GM23338 (cell line): Measurements from ENCODE around the gene STK36. TPM values are rescaled to one million over a fixed set of nuclear protein-coding genes. Genes with fewer than 3 reads are reported as not detected.

Source experiments
- ATAC-seq: fragments of 200-7000 bp; cut with Tn5 transposase; 3 replicates; pipeline ENCODE4 v1.9.1; 2020
- DNase-seq: peaks from one replicate; pipeline ENCODE4 v3.0.0-alpha.2; 2015; ENCODE audit warnings: low spot score
- H2AFZ ChIP-seq: fragments of 200-600 bp; sonication (generic); 2 replicates; pipeline ENCODE4 v1.8.0; 2016; ENCODE audit warnings: antibody characterized with exemption, mild to moderate bottlenecking, moderate library complexity
- H3F3A ChIP-seq: fragments of 200-600 bp; sonication (generic); replicated peaks from 2 replicates; pipeline ENCODE4 v1.8.0; 2017; ENCODE audit warnings: antibody characterized with exemption, mixed run types, low read depth
- H3K27ac ChIP-seq: fragments of 200-600 bp; sonication (generic); 2 replicates; pipeline ENCODE4 v1.6.1; 2016; ENCODE audit warnings: low read depth
- H3K27me3 ChIP-seq: fragments of 200-600 bp; sonication (generic); 2 replicates; pipeline ENCODE4 v1.8.0; 2016; ENCODE audit warnings: mild to moderate bottlenecking, mixed run types, moderate library complexity; ENCODE audit not compliant: insufficient read depth
- H3K36me3 ChIP-seq: fragments of 200-600 bp; sonication (generic); 2 replicates; pipeline ENCODE4 v1.8.0; 2016; ENCODE audit warnings: mild to moderate bottlenecking; ENCODE audit not compliant: insufficient read depth
- H3K4me1 ChIP-seq: fragments of 200-600 bp; sonication (generic); 2 replicates; pipeline ENCODE4 v1.8.0; 2016; ENCODE audit warnings: mild to moderate bottlenecking, moderate library complexity; ENCODE audit not compliant: insufficient read depth
- H3K4me2 ChIP-seq: fragments of 200-600 bp; sonication (generic); 2 replicates; pipeline ENCODE4 v1.7.1; 2017; ENCODE audit warnings: mixed run types
- H3K4me3 ChIP-seq: fragments of 200-600 bp; sonication (generic); 2 replicates; pipeline ENCODE4 v1.6.1; 2016; ENCODE audit warnings: mixed run types
- H3K79me2 ChIP-seq: fragments of 200-600 bp; sonication (generic); replicated peaks from 2 replicates; pipeline ENCODE4 v1.8.0; 2017; ENCODE audit warnings: mild to moderate bottlenecking; ENCODE audit not compliant: insufficient read depth
- H3K9me2 ChIP-seq: fragments of 200-600 bp; sonication (generic); 2 replicates; pipeline ENCODE4 v1.8.0; 2017; ENCODE audit not compliant: insufficient read depth
- H4K20me1 ChIP-seq: fragments of 200-600 bp; sonication (generic); replicated peaks from 2 replicates; pipeline ENCODE4 v1.8.0; 2017; ENCODE audit warnings: mild to moderate bottlenecking; ENCODE audit not compliant: insufficient read depth
- H3K27ac Mint-ChIP-seq: 2 replicates; pipeline ENCODE4 v1.8.0; 2020; ENCODE audit warnings: inconsistent platforms, mild to moderate bottlenecking, moderate library complexity, mixed read lengths
- H3K27me3 Mint-ChIP-seq: 3 replicates; pipeline ENCODE4 v1.8.0; 2022; ENCODE audit warnings: low read depth, mild to moderate bottlenecking, moderate library complexity, mixed read lengths, inconsistent platforms; ENCODE audit not compliant: insufficient read depth, poor library complexity
- H3K36me3 Mint-ChIP-seq: 3 replicates; pipeline ENCODE4 v1.8.0; 2021; ENCODE audit warnings: low read depth, mild to moderate bottlenecking, inconsistent platforms, moderate library complexity, mixed read lengths
- H3K4me1 Mint-ChIP-seq: 3 replicates; pipeline ENCODE4 v1.8.0; 2020; ENCODE audit warnings: mild to moderate bottlenecking, inconsistent platforms, mixed read lengths
- H3K4me3 Mint-ChIP-seq: 3 replicates; pipeline ENCODE4 v1.8.0; 2021; ENCODE audit warnings: moderate library complexity, mild to moderate bottlenecking, inconsistent platforms, mixed read lengths
- H3K9me3 Mint-ChIP-seq: 3 replicates; pipeline ENCODE4 v1.8.0; 2020; ENCODE audit warnings: moderate library complexity, mild to moderate bottlenecking, inconsistent platforms, mixed read lengths
- CREB1 ChIP-seq: fragments of 250-450 bp; sonication (Bioruptor Pico); IDR thresholded peaks from 2 replicates; pipeline ENCODE4 v1.5.0; 2020; ENCODE audit warnings: low read depth, mild to moderate bottlenecking, moderate library complexity
- EZH2 ChIP-seq: fragments of 200-600 bp; sonication (generic); IDR thresholded peaks from one replicate; pipeline ENCODE4 v1.8.0; 2017; ENCODE audit warnings: antibody characterized with exemption, mild to moderate bottlenecking, low read depth; ENCODE audit not compliant: unreplicated experiment
- EZH2phosphoT487 ChIP-seq: fragments of 200-600 bp; sonication (generic); IDR thresholded peaks from one replicate; pipeline ENCODE4 v1.8.1; 2018; ENCODE audit warnings: antibody characterized with exemption; ENCODE audit not compliant: unreplicated experiment
- NANOG ChIP-seq: IDR thresholded peaks from 2 replicates; pipeline ENCODE4 v1.6.1; 2016; ENCODE audit warnings: antibody characterized with exemption, borderline replicate concordance
- POLR2AphosphoS5 ChIP-seq: IDR thresholded peaks from 2 replicates; pipeline ENCODE4 v1.6.1; 2016; ENCODE audit warnings: antibody characterized with exemption, low read depth
- STAT1 ChIP-seq: IDR thresholded peaks from one replicate; pipeline ENCODE4 v1.6.1; 2016; ENCODE audit warnings: antibody characterized with exemption; ENCODE audit not compliant: unreplicated experiment
- ZNF114 ChIP-seq: fragments of 250-450 bp; sonication (Bioruptor Pico); IDR thresholded peaks from 2 replicates; pipeline ENCODE4 v1.5.0; 2020; ENCODE audit warnings: mild to moderate bottlenecking, moderate library complexity
- ZNF331 ChIP-seq: fragments of 250-450 bp; sonication (Bioruptor Pico); IDR thresholded peaks from 2 replicates; pipeline ENCODE4 v1.5.0; 2020; ENCODE audit warnings: low read depth, mild to moderate bottlenecking, moderate library complexity
- polyA plus RNA-seq: library from polyadenylated mRNA; unstranded; fragments of >200 nt; fragmentation: Nextera tagmentation; extraction: Ambion mirVana; gene quantifications from 2 replicates; pipeline ENCODE4 v1.2.1, GENCODE V29; 2016
- total RNA-seq: library from RNA; depleted of rRNA; stranded (reverse); fragments of >200 nt; shearing (Covaris generic); gene quantifications from 2 replicates; pipeline ENCODE4 v1.2.3, GENCODE V29; 2014
- TF ChIP-seq, protein P1 (sequence below): fragments of 250-450 bp; sonication (Bioruptor Pico); IDR thresholded peaks from 2 replicates; pipeline ENCODE4 v1.5.0; 2020; ENCODE audit warnings: mild to moderate bottlenecking, moderate library complexity
- TF ChIP-seq, protein P2 (sequence below): IDR thresholded peaks from 2 replicates; pipeline ENCODE4 v1.6.1; 2016; ENCODE audit warnings: antibody characterized with exemption
- TF ChIP-seq, protein P3 (sequence below): IDR thresholded peaks from one replicate; pipeline ENCODE4 v1.6.1; 2018; ENCODE audit warnings: antibody characterized with exemption; ENCODE audit not compliant: unreplicated experiment
- TF ChIP-seq, protein P4 (sequence below), 2 experiments: fragments of 200-600 bp in 1 of 2; sonication (generic) in 1 of 2; conservative IDR thresholded peaks; 2 replicates each; pipeline versions ENCODE4 v1.5.1 to v1.6.1; 2016 to 2017; ENCODE audit warnings: antibody characterized with exemption in 2 of 2, low read depth in 2 of 2, mild to moderate bottlenecking in 2 of 2, moderate library complexity in 1 of 2

The STK36 gene
- total and polyA plus RNA-seq, 2 experiments from 2014 or later, result 21.2 to 26.3 TPM

DNA sequence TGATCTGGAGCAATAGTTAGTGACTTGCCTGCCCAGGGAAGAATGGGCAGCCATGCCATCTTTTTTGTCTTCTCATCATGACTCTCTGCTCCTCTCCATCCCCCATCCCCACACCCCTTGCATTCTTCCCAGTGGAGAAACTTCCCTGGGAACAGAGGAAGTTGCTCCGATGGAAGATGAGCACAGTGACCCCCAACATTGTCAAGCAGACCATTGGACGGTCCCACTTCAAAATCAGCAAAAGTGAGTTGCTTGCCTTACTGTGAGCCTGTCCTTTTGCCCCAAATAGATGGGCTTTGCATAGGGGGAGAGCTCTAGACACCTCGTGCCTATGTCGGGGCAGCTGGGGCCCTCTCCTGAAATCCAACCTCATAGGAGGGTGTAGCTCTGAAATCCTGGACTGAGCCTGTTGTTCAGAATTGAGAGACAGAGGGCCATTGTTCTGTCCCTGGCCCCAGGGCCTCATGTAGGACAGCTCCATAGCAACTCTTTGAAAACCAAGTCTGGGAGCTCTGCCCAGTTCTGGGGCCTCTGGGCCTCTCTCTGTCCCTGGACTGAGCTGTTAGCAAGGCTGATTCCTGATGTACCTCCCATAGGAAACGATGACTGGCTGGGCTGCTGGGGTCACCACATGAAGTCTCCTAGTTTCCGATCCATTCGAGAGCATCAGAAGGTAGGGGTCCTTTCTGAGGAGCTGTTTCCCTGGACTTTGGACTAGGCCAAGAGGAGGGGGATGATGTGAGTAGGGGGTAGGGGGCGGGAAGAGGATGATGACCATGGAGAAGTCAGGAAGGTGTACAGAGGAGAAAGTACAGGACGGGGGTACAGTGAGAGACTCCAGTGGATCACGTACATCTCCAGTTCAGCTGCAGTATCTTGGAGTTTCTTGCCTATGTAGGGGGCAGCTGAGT, 73.9 kb downstream of the STK36 start:
- Mint-ChIP-seq H3K27ac (peak overlapping the region; percentile 91), H3K9me3 (no peaks in the 10 kb centered on the region), H3K4me3 (no peak overlapping the region), H3K4me1 (peaks cover 4% of the 10 kb centered on the region; the same call in 1 of the 3 replicates), H3K36me3 (peaks cover 73% of the 10 kb centered on the region), H3K27me3 (no peaks in the 10 kb centered on the region)
- Histone ChIP-seq H3K27ac (no peak overlapping the region), H3K9me2 (no peaks in the 10 kb centered on the region), H2AFZ (no peak overlapping the region), H4K20me1 (peaks cover 13% of the 10 kb centered on the region), H3K4me3 (no peak overlapping the region), H3K4me1 (no peaks in the 10 kb centered on the region), H3K36me3 (peaks cover 35% of the 10 kb centered on the region), H3K4me2 (no peak overlapping the region), H3F3A (no peaks in the 10 kb centered on the region), H3K79me2 (no peaks in the 10 kb centered on the region), H3K27me3 (no peaks in the 10 kb centered on the region)
- TF ChIP-seq EZH2 (no peak), ZNF331 (CRISPR knock-in tag) (no peak), POLR2AphosphoS5 (no peak), NANOG (no peak), ZNF114 (CRISPR knock-in tag) (no peak), STAT1 (no peak), CREB1 (CRISPR knock-in tag) (no peak), EZH2phosphoT487 (no peak)
- TF ChIP-seq, protein P1, sequence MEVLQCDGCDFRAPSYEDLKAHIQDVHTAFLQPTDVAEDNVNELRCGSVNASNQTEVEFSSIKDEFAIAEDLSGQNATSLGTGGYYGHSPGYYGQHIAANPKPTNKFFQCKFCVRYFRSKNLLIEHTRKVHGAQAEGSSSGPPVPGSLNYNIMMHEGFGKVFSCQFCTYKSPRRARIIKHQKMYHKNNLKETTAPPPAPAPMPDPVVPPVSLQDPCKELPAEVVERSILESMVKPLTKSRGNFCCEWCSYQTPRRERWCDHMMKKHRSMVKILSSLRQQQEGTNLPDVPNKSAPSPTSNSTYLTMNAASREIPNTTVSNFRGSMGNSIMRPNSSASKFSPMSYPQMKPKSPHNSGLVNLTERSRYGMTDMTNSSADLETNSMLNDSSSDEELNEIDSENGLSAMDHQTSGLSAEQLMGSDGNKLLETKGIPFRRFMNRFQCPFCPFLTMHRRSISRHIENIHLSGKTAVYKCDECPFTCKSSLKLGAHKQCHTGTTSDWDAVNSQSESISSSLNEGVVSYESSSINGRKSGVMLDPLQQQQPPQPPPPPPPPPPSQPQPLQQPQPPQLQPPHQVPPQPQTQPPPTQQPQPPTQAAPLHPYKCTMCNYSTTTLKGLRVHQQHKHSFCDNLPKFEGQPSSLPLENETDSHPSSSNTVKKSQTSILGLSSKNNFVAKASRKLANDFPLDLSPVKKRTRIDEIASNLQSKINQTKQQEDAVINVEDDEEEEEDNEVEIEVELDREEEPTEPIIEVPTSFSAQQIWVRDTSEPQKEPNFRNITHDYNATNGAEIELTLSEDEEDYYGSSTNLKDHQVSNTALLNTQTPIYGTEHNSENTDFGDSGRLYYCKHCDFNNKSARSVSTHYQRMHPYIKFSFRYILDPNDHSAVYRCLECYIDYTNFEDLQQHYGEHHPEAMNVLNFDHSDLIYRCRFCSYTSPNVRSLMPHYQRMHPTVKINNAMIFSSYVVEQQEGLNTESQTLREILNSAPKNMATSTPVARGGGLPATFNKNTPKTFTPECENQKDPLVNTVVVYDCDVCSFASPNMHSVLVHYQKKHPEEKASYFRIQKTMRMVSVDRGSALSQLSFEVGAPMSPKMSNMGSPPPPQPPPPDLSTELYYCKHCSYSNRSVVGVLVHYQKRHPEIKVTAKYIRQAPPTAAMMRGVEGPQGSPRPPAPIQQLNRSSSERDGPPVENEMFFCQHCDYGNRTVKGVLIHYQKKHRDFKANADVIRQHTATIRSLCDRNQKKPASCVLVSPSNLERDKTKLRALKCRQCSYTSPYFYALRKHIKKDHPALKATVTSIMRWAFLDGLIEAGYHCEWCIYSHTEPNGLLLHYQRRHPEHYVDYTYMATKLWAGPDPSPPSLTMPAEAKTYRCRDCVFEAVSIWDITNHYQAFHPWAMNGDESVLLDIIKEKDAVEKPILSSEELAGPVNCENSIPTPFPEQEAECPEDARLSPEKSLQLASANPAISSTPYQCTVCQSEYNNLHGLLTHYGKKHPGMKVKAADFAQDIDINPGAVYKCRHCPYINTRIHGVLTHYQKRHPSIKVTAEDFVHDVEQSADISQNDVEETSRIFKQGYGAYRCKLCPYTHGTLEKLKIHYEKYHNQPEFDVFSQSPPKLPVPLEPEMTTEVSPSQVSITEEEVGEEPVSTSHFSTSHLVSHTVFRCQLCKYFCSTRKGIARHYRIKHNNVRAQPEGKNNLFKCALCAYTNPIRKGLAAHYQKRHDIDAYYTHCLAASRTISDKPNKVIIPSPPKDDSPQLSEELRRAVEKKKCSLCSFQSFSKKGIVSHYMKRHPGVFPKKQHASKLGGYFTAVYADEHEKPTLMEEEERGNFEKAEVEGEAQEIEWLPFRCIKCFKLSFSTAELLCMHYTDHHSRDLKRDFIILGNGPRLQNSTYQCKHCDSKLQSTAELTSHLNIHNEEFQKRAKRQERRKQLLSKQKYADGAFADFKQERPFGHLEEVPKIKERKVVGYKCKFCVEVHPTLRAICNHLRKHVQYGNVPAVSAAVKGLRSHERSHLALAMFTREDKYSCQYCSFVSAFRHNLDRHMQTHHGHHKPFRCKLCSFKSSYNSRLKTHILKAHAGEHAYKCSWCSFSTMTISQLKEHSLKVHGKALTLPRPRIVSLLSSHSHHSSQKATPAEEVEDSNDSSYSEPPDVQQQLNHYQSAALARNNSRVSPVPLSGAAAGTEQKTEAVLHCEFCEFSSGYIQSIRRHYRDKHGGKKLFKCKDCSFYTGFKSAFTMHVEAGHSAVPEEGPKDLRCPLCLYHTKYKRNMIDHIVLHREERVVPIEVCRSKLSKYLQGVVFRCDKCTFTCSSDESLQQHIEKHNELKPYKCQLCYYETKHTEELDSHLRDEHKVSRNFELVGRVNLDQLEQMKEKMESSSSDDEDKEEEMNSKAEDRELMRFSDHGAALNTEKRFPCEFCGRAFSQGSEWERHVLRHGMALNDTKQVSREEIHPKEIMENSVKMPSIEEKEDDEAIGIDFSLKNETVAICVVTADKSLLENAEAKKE (CRISPR knock-in tag), result no peak
- TF ChIP-seq, protein P2, sequence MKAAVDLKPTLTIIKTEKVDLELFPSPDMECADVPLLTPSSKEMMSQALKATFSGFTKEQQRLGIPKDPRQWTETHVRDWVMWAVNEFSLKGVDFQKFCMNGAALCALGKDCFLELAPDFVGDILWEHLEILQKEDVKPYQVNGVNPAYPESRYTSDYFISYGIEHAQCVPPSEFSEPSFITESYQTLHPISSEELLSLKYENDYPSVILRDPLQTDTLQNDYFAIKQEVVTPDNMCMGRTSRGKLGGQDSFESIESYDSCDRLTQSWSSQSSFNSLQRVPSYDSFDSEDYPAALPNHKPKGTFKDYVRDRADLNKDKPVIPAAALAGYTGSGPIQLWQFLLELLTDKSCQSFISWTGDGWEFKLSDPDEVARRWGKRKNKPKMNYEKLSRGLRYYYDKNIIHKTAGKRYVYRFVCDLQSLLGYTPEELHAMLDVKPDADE, result no peak
- TF ChIP-seq, protein P3, sequence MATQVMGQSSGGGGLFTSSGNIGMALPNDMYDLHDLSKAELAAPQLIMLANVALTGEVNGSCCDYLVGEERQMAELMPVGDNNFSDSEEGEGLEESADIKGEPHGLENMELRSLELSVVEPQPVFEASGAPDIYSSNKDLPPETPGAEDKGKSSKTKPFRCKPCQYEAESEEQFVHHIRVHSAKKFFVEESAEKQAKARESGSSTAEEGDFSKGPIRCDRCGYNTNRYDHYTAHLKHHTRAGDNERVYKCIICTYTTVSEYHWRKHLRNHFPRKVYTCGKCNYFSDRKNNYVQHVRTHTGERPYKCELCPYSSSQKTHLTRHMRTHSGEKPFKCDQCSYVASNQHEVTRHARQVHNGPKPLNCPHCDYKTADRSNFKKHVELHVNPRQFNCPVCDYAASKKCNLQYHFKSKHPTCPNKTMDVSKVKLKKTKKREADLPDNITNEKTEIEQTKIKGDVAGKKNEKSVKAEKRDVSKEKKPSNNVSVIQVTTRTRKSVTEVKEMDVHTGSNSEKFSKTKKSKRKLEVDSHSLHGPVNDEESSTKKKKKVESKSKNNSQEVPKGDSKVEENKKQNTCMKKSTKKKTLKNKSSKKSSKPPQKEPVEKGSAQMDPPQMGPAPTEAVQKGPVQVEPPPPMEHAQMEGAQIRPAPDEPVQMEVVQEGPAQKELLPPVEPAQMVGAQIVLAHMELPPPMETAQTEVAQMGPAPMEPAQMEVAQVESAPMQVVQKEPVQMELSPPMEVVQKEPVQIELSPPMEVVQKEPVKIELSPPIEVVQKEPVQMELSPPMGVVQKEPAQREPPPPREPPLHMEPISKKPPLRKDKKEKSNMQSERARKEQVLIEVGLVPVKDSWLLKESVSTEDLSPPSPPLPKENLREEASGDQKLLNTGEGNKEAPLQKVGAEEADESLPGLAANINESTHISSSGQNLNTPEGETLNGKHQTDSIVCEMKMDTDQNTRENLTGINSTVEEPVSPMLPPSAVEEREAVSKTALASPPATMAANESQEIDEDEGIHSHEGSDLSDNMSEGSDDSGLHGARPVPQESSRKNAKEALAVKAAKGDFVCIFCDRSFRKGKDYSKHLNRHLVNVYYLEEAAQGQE, result no peak
- TF ChIP-seq, protein P4, sequence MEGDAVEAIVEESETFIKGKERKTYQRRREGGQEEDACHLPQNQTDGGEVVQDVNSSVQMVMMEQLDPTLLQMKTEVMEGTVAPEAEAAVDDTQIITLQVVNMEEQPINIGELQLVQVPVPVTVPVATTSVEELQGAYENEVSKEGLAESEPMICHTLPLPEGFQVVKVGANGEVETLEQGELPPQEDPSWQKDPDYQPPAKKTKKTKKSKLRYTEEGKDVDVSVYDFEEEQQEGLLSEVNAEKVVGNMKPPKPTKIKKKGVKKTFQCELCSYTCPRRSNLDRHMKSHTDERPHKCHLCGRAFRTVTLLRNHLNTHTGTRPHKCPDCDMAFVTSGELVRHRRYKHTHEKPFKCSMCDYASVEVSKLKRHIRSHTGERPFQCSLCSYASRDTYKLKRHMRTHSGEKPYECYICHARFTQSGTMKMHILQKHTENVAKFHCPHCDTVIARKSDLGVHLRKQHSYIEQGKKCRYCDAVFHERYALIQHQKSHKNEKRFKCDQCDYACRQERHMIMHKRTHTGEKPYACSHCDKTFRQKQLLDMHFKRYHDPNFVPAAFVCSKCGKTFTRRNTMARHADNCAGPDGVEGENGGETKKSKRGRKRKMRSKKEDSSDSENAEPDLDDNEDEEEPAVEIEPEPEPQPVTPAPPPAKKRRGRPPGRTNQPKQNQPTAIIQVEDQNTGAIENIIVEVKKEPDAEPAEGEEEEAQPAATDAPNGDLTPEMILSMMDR (conservative IDR thresholded peaks at IDR 0.05; ENCODE audit: low read depth in 2 of 2), result no peak
- ATAC-seq (no peak), DNase-seq (no peak)
